ENCODE measurements around the gene SLC35D1. TPM values are rescaled to one million over a fixed set of nuclear protein-coding genes. Genes with fewer than 3 reads are reported as not detected.

SLC35D1 gene
- total RNA-seq (1 to 10 TPM; 8.1 to 9.1 TPM), total RNA-seq (35.6 to 139 (median 72.1) reads per million in 172 experiments)
- polyA plus RNA-seq (2013, experiment 1 of 2), result 8.9 TPM
- 10.1 TPM for polyA plus RNA-seq (2013, experiment 2 of 2)

DNA sequence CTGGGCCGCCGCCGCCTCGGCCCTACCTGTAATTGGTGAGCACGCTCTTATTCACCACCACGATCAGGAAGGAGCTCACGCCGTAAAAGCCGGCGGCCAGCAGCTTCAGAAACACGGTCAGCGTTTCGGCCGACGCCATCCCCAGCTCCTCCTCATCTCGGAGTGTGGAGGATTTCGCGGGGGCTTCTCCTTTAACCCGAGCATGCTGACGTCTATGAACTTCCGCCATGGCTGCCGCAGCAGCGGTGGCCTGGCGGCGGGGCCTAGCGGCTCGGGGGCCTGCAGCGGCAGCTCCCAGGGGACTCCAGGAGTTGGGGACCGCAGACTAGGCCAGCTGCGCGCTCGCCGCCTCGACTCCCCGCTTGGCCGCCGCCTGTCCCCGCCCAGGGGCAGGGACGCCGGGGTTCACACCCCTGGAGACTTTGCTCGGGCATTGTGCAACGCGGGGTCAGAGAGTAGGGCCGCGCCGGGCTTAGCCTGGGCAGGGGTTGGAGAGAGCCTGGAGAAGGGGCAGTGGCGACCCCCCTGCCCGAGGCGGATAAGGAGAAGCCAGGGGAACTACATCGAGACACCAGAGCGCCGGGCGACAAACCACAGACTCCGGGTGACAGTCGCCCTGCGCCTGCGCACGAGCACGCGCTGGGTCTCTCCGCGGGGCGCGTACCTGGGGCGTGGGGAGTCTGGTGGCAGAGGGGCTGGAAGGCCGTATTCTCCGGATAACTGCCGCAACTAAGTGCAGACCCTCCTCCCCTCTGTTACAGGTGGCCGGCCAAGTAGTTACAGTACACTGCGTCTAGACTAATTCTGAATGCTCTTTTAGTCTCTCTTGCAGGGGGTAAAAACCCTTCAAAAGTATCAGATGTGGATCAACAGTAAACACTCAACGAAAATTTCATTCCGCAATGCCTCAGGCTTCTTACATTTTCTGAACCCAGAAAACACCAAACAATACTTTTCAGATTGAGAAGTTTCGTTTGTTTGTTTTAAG lies at the start of gene SLC35D1:
TSS of gene SLC35D1 (minus strand) at position 364 of the 988 bp plus-strand sequence. CDS start at position 229, 135 bp downstream.
- POLR2A ChIA-PET, result interaction anchor here (0.7 to 3.3 kb wide), 20 partner anchors 9 to 632 kb away, joined by 3 to 18 read pairs (median 6); partner anchors contain the start of genes DNAI4, MIER1 and SERBP1
- H3K4me1 Mint-ChIP-seq (ENCODE audit: low read depth), result peaks cover 39% of the 10 kb centered on the region
- TF ChIP-seq, protein P1, sequence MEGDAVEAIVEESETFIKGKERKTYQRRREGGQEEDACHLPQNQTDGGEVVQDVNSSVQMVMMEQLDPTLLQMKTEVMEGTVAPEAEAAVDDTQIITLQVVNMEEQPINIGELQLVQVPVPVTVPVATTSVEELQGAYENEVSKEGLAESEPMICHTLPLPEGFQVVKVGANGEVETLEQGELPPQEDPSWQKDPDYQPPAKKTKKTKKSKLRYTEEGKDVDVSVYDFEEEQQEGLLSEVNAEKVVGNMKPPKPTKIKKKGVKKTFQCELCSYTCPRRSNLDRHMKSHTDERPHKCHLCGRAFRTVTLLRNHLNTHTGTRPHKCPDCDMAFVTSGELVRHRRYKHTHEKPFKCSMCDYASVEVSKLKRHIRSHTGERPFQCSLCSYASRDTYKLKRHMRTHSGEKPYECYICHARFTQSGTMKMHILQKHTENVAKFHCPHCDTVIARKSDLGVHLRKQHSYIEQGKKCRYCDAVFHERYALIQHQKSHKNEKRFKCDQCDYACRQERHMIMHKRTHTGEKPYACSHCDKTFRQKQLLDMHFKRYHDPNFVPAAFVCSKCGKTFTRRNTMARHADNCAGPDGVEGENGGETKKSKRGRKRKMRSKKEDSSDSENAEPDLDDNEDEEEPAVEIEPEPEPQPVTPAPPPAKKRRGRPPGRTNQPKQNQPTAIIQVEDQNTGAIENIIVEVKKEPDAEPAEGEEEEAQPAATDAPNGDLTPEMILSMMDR (IDR thresholded peaks at IDR 0.05), result no peak
- no peaks in the 10 kb centered on the region for H3K27me3 Mint-ChIP-seq
- intact Hi-C loops (cut with DNase I, micrococcal nuclease), result loop anchor here (2.0 to 10.0 kb wide), 9 partner anchors 57 to 448 kb away; partner anchors contain the start of gene SERBP1 (in 1 of the 2)
- peak within 1 kb of the TSS; percentile 78 for H3K27ac Mint-ChIP-seq
- Histone ChIP-seq H3K9me3 (ENCODE audit: control insufficient read depth in 1 of 2, insufficient read depth in 1 of 2, low read length in 2 of 2) (no peaks in the 10 kb centered on the region), H3K27me3 (ENCODE audit: control insufficient read depth in 1 of 2, insufficient read depth in 2 of 2, low read length in 2 of 2) (no peaks in the 10 kb centered on the region), H3K4me1 (ENCODE audit: insufficient read depth, low read length) (peaks cover 11% of the 10 kb centered on the region), H3K36me3 (ENCODE audit: insufficient read depth, low read length) (peaks cover 16% of the 10 kb centered on the region), H3K4me3 (ENCODE audit: low read length) (peak within 1 kb of the TSS; percentile 90), H3K27ac (ENCODE audit: low read depth in 1 of 2, low read length in 2 of 2) (peak within 1 kb of the TSS; percentile 87 to 97)
- CTCF ChIA-PET, result no interaction called here
- peak within 1 kb of the TSS; percentile 95 for H3K4me3 Mint-ChIP-seq
- DNase-seq (peak; percentile 61 to 91 (median 74)), ATAC-seq (ENCODE audit: poor library complexity) (peak; percentile 83)
- peaks cover 46% of the 10 kb centered on the region for H3K36me3 Mint-ChIP-seq (ENCODE audit: low read depth)
- H3K9me3 Mint-ChIP-seq, result no peaks in the 10 kb centered on the region

DNA sequence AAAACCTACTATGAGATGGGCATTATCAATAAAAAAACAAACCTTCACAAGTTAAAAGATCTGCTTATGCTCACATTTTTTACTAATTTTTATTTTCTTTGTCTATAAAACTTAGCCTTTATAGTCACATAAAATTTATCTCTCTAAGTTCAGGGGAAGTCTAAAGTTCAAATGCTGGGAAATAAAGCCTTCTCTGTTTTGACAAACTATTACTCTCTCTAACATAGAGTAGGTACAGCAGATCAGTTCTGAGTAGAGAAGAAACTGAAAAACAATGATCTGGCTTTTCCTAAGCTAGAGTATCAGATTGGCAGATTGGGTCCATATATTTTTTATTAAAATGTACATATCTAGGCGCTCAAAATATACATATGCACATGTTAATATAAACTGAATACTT lies 49.6 kb upstream of the SLC35D1 start:
- Mint-ChIP-seq H3K36me3 (ENCODE audit: low read depth) (no peaks in the 10 kb centered on the region), H3K27ac (no peak overlapping the region), H3K4me1 (ENCODE audit: low read depth) (peaks cover 5% of the 10 kb centered on the region), H3K27me3 (peaks cover 4% of the 10 kb centered on the region), H3K9me3 (no peaks in the 10 kb centered on the region), H3K4me3 (no peak overlapping the region)
- Histone ChIP-seq H3K4me1 (ENCODE audit: insufficient read depth, low read length) (no peaks in the 10 kb centered on the region), H3K4me3 (ENCODE audit: low read length) (no peak overlapping the region), H3K27ac (ENCODE audit: low read depth in 1 of 2, low read length in 2 of 2) (no peak overlapping the region), H3K36me3 (ENCODE audit: insufficient read depth, low read length) (no peaks in the 10 kb centered on the region), H3K27me3 (ENCODE audit: control insufficient read depth in 1 of 2, insufficient read depth in 2 of 2, low read length in 2 of 2) (no peaks in the 10 kb centered on the region), H3K9me3 (ENCODE audit: control insufficient read depth in 1 of 2, insufficient read depth in 1 of 2, low read length in 2 of 2) (no peaks in the 10 kb centered on the region)
- ChIA-PET POLR2A (no interaction called here), CTCF (no interaction called here)
- DNase-seq (no peak), ATAC-seq (ENCODE audit: poor library complexity) (no peak)
- intact Hi-C loops (cut with DNase I, micrococcal nuclease), result no loop called here
- TF ChIP-seq, protein P1 (IDR thresholded peaks at IDR 0.05), result no peak

DNA sequence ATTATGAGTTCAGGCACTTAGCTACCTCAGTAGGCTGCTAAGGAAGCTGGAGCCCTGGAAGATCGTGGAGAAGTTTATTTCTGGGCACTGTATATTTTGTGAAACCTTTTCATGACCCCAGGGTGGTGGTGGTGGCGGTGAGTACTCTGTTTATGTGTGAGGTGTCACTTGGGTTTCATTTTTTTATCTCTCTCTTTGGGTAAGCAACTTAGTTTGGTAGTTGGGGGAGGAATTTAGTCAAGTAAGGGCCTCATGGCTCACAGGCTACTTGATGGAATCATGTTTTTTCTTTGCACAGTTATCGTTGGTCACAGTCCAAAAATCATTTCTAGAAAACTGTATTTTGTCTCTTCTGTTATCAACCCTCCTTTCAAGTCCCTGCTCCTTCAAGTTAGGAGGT lies 46.9 kb upstream of the SLC35D1 start:
- no peaks in the 10 kb centered on the region for H3K9me3 ChIP-seq (ENCODE audit: control insufficient read depth in 1 of 2, insufficient read depth in 1 of 2, low read length in 2 of 2)
- no peak overlapping the region for H3K27ac ChIP-seq (ENCODE audit: low read depth in 1 of 2, low read length in 2 of 2)
- no peak for ATAC-seq (ENCODE audit: poor library complexity)
- TF ChIP-seq, protein P1 (IDR thresholded peaks at IDR 0.05), result no peak
- Mint-ChIP-seq H3K27ac (no peak overlapping the region), H3K27me3 (peaks cover 4% of the 10 kb centered on the region), H3K4me1 (ENCODE audit: low read depth) (peaks cover 5% of the 10 kb centered on the region), H3K36me3 (ENCODE audit: low read depth) (no peaks in the 10 kb centered on the region), H3K4me3 (no peak overlapping the region), H3K9me3 (no peaks in the 10 kb centered on the region)
- no peaks in the 10 kb centered on the region for H3K36me3 ChIP-seq (ENCODE audit: insufficient read depth, low read length)
- ChIA-PET POLR2A (no interaction called here), CTCF (no interaction called here)
- H3K27me3 ChIP-seq (ENCODE audit: control insufficient read depth in 1 of 2, insufficient read depth in 2 of 2, low read length in 2 of 2), result no peaks in the 10 kb centered on the region
- H3K4me3 ChIP-seq (ENCODE audit: low read length), result no peak overlapping the region
- DNase-seq, result no peak
- H3K4me1 ChIP-seq (ENCODE audit: insufficient read depth, low read length), result no peaks in the 10 kb centered on the region
- intact Hi-C loops (cut with DNase I, micrococcal nuclease), result no loop called here
